Caki2 (cell line): Measurements from ENCODE around the gene QSOX2. TPM values are rescaled to one million over a fixed set of nuclear protein-coding genes. Genes with fewer than 3 reads are reported as not detected.

Source experiments
- DNase-seq: peaks from one replicate; pipeline ENCODE4 v3.0.0-alpha.2; 2015; ENCODE audit warnings: low read depth
- in situ Hi-C: cut with HindIII; loops from 2 replicates; pipeline ENCODE4 v1.10.0; 2016; ENCODE audit warnings: low sequenced_read_pairs, low pct_unique_long_range_greater_than_20kb, mixed read lengths
- total RNA-seq: library from RNA; depleted of rRNA; stranded (reverse); fragments of >200 nt; shearing (Covaris generic); gene quantifications from 2 replicates; pipeline ENCODE4 v1.2.3, GENCODE V29; 2014; ENCODE audit warnings: low replicate concordance

QSOX2 gene
- total RNA-seq, 1 experiment from 2014 or later = 16.4 TPM

DNA sequence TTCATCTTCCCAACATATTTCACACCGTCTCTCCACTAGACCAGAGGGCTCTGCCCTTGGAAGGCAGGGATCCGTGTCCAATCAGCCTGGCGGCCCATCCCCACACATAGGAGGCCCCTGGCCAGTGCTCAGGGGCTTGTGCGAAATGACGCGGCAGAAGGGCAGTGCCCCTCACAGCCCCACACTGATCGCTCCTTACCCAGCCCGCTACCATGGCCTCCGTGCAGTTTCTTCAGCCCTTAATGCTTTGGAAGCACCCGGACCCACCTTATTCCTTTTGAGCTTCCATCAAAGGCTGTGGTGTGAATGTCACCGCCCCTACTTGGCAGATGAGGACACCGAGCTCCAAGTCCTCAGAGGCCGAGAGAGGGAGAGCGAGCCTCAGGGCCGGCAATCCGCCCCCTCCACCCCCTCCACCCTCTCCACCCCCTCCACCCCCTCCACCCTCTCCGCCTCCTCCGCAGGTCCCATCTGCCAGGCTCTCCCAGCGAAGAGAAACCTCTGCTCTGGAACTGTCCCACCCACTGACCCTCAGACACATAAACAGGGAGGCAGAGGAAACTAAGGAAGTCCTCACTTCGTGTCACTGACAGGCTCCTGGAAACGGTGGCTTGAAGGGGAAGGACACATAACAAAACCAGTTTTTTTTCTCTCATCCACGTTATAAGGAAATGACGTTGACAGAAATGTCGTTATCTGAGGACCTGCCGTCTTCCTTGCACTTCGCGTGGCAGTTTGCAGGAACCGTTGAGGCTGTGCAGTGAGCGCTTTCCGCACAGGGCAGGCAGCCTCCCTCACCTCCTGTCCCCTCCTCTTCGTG lies 13.9 kb downstream of the QSOX2 start:
- in situ Hi-C loops = no loop called here

DNA sequence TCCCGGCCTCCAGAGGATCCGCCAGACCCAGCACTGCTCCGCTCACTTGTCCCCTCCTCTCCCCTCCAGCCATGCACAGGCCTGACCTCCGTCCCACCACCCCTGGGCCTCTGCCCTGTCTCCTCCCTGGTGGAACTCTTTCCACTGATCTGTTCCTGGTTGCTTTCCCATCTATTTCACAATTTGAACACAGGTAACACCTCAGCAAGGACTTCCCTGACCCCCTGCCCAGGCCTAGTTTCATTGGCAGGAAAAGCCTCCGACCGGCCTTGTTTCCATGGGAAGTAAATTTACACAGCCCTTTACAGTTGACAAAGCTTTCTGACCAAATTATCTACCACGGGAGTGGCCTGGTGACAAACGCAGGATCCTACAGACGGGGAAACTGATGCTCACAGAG lies 14.8 kb downstream of the QSOX2 start:
- no peak for DNase-seq
- in situ Hi-C loops = no loop called here

More for the DNA sequence above, 13.9 kb downstream of the QSOX2 start:
- no peak for DNase-seq

GRCh38 chr9:136230365-136230764 lies 15.2 kb downstream of the QSOX2 start:
- in situ Hi-C loops = no loop called here
- DNase-seq = no peak

DNA sequence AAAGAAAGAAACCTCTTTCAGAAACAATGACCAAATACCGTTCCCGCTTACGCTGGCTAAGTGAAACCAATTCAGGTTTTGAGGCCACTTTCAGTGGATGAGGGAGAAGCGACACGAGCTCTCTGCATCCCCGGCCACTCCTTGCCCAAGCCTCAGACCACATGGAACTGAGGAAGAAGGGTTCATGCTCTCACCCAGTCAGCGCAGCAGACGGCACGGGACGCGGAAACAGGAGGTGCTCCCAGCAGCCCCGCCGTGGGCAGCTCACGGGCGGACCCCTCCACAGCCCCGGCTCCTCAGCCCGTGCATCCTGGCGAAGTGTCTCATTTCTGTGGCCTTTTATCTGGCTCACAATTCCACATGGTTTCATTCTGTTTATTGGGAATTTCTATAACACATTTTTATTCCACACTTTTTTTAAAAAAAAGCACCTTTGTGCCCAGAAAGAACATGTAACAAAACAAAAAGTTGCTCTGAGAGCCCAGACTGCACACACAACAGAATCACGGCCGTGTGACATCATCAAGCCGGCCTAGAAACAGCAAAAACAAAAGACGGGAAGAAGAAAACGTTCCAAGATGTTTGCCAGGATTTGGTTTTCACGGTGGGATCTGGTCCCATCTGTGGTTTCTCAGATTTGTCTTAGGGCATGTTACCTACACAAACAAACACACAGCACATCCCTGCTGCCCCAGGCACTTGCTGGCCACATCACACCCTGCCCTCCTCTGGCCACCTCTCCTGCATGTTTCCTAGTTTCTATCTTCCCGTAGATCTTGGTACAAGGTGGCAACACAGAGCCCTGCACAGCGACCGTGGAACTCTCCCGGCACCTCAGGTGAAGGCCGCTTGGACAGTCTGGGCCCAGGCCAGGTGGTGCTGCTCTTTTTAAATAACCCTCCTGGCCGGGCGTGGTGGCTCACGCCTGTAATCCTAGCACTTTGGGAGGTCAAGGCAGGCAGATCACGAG lies 16.2 kb downstream of the QSOX2 start:
- no peak for DNase-seq
- in situ Hi-C loops = no loop called here

DNA sequence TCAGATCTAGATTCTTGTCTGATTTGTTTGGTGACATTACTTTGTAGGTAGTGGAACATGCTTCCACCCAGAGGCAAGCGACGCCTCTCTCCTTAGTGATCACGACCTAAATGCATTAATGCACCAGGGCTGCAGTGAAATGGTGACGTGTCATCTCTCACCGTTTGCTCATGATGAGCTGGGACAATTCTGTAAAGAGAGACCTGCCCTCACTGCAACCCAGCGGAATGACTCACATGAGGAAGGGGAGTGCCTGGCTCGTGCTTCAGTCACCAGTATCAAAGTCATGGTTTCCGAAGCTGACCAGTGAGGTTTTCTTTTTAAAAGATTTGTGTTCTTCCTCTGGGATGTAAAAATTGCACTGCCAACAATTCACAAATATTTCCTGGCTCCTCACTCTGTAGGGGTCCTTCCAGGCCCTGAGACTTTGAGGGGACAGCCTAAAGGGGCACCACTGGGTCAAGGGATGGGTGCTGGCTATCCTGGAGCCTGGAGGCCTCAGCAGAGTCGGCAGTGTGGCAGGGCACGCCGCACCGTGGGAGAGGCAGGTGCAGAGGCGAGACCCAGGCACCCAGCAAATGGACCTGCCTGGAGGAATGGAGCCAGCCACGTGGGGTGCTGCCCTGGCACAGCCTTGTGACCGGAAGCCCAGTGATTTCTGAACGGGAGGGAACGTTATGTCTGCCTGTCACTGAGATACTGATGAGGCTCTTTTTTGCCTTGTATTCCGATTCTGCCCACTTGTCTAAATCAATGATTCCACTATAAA lies 17.3 kb downstream of the QSOX2 start:
- in situ Hi-C loops = no loop called here
- peak; percentile 88 for DNase-seq

DNA sequence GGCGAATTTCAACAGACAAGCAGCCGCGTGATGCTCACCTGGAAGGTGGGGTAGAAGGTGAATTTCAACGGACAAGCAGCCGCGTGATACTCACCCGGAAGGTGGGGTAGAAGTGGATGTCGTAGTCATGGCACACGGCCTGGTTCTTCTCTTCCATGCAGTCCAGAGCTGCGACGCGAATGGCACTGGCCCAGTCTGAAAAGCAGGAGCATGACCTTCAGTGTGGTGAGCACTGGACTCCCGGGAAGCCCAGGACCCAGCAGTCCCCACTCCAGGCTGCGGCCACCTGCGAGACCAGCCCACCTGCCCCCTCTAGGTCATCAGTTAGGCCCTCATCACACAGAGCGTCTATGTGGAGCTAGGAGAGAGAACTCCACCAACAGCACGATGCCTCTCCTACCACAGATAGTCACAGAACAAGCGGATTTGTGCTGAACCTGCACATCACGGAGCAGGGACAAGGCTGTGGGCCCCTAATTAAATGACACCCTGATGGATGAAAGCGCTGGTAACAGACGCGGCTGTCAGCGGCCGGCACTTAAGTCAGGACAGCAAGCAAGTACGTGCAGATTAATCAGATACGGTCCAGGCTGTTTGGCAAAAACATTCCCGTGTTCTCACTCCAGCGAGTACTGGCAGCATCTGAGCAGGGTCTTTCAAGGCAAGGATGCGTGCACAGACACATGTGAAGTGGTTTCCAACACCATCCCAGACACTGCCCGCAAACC lies 18.8 kb downstream of the QSOX2 start:
- in situ Hi-C loops = no loop called here
- no peak for DNase-seq

DNA sequence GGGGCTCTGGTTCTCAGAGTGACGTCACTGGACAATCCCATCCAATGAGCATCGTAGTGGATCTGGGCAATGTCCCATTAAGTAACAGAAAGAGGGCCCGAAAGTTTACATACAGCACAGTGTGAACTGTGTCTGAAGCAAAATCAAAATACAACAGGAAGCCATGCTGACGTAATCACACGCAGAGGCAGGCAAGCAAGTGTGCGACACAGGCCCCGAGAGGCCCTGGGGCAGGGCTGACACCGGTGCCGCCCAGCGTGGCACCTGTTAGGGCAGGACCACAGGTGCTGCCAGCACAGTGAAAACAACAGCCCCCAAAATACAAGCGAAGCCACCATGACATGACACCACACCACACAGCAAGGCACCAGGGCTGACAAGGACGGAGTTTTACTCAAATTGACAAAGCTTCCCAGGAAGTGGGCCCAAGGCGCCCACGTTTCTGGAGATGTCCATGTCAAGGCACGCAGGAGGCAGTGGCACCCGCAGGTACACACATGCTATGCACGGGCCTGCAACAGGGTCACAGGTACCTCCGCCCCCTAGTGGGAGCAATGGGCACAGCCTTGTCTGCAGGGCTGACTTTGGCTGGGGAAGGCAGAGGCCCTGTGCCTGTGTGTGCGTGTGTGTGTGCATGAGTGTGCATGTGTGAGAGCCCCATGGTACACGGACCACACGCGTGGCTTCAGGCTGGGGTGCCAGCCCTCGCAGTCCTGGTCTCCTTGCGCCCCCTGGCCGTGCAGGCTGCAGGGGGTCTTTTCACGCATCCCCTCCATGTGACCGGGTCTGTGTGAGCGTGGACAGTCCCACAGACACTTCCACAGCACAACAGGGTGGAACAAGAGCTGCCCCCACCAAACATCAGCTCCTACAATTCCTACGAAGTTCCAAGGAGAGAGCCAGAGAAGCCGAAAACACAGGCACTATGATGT lies 19.6 kb downstream of the QSOX2 start:
- in situ Hi-C loops = no loop called here
- DNase-seq = peak; percentile 35

GRCh38 chr9:136225366-136225747 lies 20.3 kb downstream of the QSOX2 start:
- in situ Hi-C loops = no loop called here
- no peak for DNase-seq

DNA sequence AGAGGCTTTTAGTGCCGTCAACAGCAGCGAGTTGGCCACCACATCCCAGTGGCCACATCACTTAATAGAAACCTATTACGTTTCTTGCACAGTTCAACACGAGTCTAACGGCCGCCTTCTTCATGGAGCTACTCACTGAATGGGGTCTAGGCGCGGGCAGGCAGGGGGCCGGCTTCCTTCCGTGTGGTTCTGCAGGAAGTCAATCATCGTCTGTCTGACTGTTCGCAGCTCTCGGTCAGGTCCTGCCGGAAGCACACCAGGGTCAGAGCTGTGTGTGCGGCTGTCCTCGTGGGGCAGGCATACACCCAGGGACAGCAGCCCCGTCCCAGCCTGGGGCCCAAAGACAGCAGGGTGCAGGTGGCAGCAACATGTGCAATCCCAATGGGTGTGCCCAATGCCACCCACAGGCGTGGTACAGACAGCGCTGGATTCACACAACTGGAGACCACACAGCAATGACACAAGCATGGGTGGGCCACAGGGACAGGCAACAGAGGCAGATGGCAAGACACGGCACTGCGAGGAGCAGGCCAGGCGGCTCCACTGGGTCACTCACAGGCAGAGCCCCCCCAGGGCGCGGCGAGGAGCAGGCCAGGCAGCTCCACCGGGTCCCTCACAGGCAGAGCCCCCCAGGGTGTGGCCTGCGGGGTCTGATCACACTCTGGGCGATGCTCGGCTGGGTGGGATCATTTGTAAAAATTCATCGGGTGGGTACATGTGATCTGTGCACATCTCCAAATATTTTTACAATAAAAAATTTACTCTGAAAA lies 21.6 kb downstream of the QSOX2 start:
- in situ Hi-C loops = no loop called here
- DNase-seq = no peak

- in situ Hi-C loops = no loop called here
- DNase-seq = no peak
Measured at GRCh38 chr9:136222906-136223285, 22.7 kb downstream of the QSOX2 start.

DNA sequence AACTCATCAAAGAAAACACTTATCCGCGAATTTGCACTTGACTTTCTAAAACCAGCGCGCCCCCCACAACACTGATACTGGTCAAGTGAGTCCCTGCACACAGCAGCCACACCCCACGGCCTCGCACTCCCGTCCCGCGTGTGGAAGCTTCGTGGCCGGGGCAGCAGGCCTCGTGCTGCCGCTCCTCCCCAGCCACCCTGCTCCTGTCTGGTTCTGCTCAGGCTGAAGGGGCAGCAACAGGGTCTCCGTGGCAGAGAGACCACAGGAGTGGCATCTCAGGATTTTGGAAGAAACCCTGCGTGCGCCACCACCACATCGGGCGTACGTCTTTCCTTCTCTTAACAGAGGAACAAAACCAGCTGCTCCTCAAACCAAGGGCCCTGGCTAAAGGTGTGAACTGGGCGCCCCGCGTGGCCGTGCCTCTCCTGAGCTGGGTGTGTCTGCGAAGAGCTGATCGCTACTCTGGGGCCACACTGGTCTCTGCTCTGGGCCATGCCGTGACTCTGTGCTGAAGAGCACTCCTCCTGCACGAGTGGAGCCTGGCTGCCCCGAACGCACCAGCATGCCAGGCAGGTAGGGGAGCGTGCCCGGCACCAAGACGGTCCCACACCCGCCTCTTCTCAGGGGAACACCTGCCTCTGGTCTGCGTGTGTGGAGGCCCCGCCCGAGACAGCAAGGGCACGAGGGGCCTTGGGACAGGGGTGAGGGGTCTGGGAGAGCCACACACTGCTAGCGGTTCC lies 23.3 kb downstream of the QSOX2 start:
- in situ Hi-C loops = no loop called here
- no peak for DNase-seq

DNA sequence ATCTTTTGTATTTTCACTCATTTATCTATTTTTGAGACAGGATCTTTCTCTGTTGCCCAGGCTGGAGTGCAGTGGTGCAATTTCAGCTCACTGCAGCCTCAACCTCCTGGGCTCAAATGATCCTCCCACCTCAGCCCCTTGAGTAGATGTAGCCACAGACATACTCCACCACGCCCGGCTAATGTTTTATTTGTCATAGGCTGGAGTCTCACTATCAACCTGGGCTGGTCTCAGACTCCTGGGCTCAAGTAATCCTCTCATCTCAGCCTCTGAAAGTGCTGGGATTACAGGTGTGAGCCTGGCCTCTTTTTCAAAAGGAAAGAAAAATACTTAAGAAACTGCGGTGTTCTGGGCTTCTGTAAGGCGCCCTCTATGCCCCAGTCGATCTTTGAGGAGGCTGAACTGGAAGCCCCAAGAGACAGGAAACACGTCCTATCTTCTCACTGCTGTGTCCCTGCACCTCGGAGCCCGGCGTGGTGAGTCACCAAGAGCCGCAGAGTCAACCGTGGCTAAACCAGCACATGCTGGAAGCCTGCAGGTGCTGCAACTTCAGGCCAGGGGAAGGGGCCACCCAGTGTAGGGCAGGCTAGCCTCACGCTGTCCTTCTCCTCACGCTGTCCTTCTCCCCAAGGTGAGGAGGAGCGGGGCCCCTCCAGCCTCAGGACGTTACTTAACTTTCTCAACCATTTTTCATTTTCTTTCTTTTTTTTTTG lies 25.4 kb downstream of the QSOX2 start:
- in situ Hi-C loops = no loop called here

DNA sequence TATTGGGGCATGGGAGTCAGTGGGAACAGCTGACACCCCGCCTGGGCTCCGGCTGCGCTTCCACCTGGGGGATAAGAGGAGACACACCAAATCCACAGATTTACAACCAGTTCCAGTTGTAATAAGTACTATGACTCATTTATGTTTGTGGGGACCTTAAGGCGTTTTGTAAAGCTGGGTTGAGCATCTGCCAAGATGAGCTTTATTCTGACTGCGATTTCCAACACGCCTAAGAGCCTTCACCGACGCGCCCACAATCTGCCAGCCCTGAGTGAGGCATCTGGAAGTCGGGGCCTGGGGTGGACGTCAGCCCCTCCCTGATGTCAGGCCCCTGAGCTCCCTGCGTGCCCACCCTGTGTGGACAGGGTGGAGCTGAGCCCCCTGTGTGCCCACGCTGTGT lies 26.3 kb downstream of the QSOX2 start:
- in situ Hi-C loops = no loop called here
- no peak for DNase-seq

More for the DNA sequence above, 25.4 kb downstream of the QSOX2 start:
- peak; percentile 58 for DNase-seq

DNA sequence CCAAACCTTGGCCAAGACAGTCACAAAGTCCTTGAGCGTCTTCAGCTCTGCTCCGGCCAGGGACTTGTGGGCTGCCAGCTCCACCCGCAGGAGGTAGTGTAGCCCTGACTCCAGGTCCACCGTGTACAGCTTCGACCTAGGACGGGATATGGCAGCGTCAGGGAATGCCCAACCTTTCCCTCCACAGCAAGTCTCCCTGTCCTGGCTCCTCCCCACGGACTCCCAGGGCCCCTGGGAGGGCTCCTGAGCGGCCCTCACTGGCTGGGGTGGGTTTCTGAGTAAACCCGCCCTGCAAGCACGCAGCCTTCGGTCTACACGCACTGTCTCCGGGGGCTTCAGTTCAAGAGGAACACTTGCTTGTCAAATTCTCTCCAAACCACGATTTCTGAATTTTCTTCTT lies 26.9 kb downstream of the QSOX2 start:
- in situ Hi-C loops = no loop called here
- no peak for DNase-seq

GRCh38 chr9:136218271-136218670 lies 27.3 kb downstream of the QSOX2 start:
- in situ Hi-C loops = no loop called here
- DNase-seq = no peak
